BJ (cell line): Measurements from ENCODE around the gene UROC1. TPM values are rescaled to one million over a fixed set of nuclear protein-coding genes. Genes with fewer than 3 reads are reported as not detected.

Source experiments
- CTCF ChIA-PET: fragments of 350-600 bp; formaldehyde crosslinking; extraction: SDS; loops from one replicate; lab custom pipeline; 2021; ENCODE audit warnings: antibody characterized with exemption, inconsistent platforms; lab: Yijun Ruan, JAX
- POLR2A ChIA-PET: fragments of 300-600 bp; sonication (Branson Sonifier 250); formaldehyde crosslinking; extraction: SDS; loops from one replicate; lab custom pipeline; 2021; ENCODE audit warnings: antibody characterized with exemption; lab: Charles Lee
- DNase-seq: peaks from one replicate; pipeline ENCODE4 v3.0.0-alpha.2; 2011; ENCODE audit warnings: low read depth
- H3K27me3 ChIP-seq: 2 replicates; pipeline ENCODE4 v1.6.0; 2011; ENCODE audit warnings: low read length; ENCODE audit not compliant: control insufficient read depth, insufficient read depth
- H3K36me3 ChIP-seq: 2 replicates; pipeline ENCODE4 v1.5.1; 2011; ENCODE audit warnings: low read length; ENCODE audit not compliant: control insufficient read depth, insufficient read depth
- H3K4me3 ChIP-seq: 2 replicates; pipeline ENCODE4 v1.5.1; 2011; ENCODE audit warnings: low read depth, mild to moderate bottlenecking, control low read depth, low read length
- CTCF ChIP-seq: IDR thresholded peaks from 2 replicates; pipeline ENCODE4 v1.5.1; 2011; ENCODE audit warnings: low read depth, mild to moderate bottlenecking, control low read depth, inconsistent platforms, low read length, moderate library complexity; ENCODE audit not compliant: insufficient read depth
- polyA plus RNA-seq: library from polyadenylated mRNA; depleted of rRNA; stranded (reverse); fragments of >200 nt; gene quantifications from 2 replicates; pipeline ENCODE4 v1.2.3, GENCODE V29; 2011

Gene UROC1
- polyA plus RNA-seq, 1 experiment: not detected

- H3K36me3 ChIP-seq: no peaks in the 10 kb centered on the region
- peaks cover 11% of the 10 kb centered on the region for H3K27me3 ChIP-seq
- TF ChIP-seq CTCF: no peak
- no peak overlapping the region for H3K4me3 ChIP-seq
- no peak for DNase-seq
- CTCF ChIA-PET: no interaction called here
- POLR2A ChIA-PET: no interaction called here
Measured at GRCh38 chr3:126541628-126542339, 24.2 kb upstream of the UROC1 start.

- Histone ChIP-seq H3K27me3 (peaks cover 12% of the 10 kb centered on the region), H3K4me3 (no peak overlapping the region), H3K36me3 (no peaks in the 10 kb centered on the region)
- no peak for DNase-seq
- POLR2A ChIA-PET: no interaction called here
- CTCF ChIA-PET: no interaction called here
- no peak for TF ChIP-seq CTCF
Measured at GRCh38 chr3:126540951-126541627, 23.5 kb upstream of the UROC1 start.

GRCh38 chr3:126540342-126540849, 22.8 kb upstream of the UROC1 start:
- H3K36me3 ChIP-seq: no peaks in the 10 kb centered on the region
- no peak overlapping the region for H3K4me3 ChIP-seq
- CTCF ChIA-PET: no interaction called here
- TF ChIP-seq CTCF: no peak
- DNase-seq: peak; percentile 73
- peaks cover 11% of the 10 kb centered on the region for H3K27me3 ChIP-seq
- POLR2A ChIA-PET: no interaction called here

- Histone ChIP-seq H3K27me3 (peaks cover 11% of the 10 kb centered on the region), H3K4me3 (no peak overlapping the region), H3K36me3 (no peaks in the 10 kb centered on the region)
- no peak for TF ChIP-seq CTCF
- CTCF ChIA-PET: no interaction called here
- DNase-seq: no peak
- POLR2A ChIA-PET: no interaction called here
Measured at GRCh38 chr3:126539558-126540250, 22.1 kb upstream of the UROC1 start.

- no peak for DNase-seq
- Histone ChIP-seq H3K4me3 (no peak overlapping the region), H3K36me3 (no peaks in the 10 kb centered on the region), H3K27me3 (peaks cover 14% of the 10 kb centered on the region)
- TF ChIP-seq CTCF: no peak
- ChIA-PET CTCF (interaction anchor here (0.8 to 2.1 kb wide), 2 partner anchors 16 to 140 kb away, joined by 3 to 8 read pairs; no protein-coding TSS in a partner anchor), POLR2A (no interaction called here)
Measured at GRCh38 chr3:126538966-126539365, 21.4 kb upstream of the UROC1 start.
